ENCODE measurements around the gene POU3F4.

Gene POU3F4

GRCh38 chrX:83508006-83508405 lies at the start of gene POU3F4:
TSS of gene POU3F4 (plus strand) at chrX:83508290. CDS start at chrX:83508325, 35 bp downstream.
- Histone ChIP-seq H2AFZ (no peak within 1 kb of the TSS), H3K9me3 (ENCODE audit: control insufficient read depth, low read length) (no peaks in the 10 kb centered on the region), H3K36me3 (ENCODE audit: control insufficient read depth, insufficient read depth, low read length) (no peaks in the 10 kb centered on the region), H3K9ac (no peak within 1 kb of the TSS), H3K4me2 (ENCODE audit: low read length) (no peak within 1 kb of the TSS), H3K27me3 (ENCODE audit: control insufficient read depth, insufficient read depth, low read length) (peaks cover 4% of the 10 kb centered on the region), H3K4me1 (no peaks in the 10 kb centered on the region), H3K27ac (no peak within 1 kb of the TSS), H3K4me3 (ENCODE audit: low read depth, low read length) (no peak within 1 kb of the TSS), H3K79me2 (no peaks in the 10 kb centered on the region)
- no peak for TF ChIP-seq CTCF (IDR thresholded peaks at IDR 0.05)

- Histone ChIP-seq H3K4me1 (no peaks in the 10 kb centered on the region), H3K4me3 (ENCODE audit: low read depth, low read length) (no peak overlapping the region), H3K27me3 (ENCODE audit: control insufficient read depth, insufficient read depth, low read length) (no peaks in the 10 kb centered on the region), H3K36me3 (ENCODE audit: control insufficient read depth, insufficient read depth, low read length) (no peaks in the 10 kb centered on the region), H3K27ac (no peak overlapping the region), H3K4me2 (ENCODE audit: low read length) (no peak overlapping the region), H3K9me3 (ENCODE audit: control insufficient read depth, low read length) (no peaks in the 10 kb centered on the region), H3K9ac (no peak overlapping the region), H3K79me2 (no peaks in the 10 kb centered on the region), H2AFZ (no peak overlapping the region)
- TF ChIP-seq CTCF (IDR thresholded peaks at IDR 0.05): no peak
Measured at GRCh38 chrX:83469551-83469950, 38.5 kb upstream of the POU3F4 start.

GRCh38 chrX:83495898-83496297 lies 12.2 kb upstream of the POU3F4 start:
- no peak overlapping the region for H3K27ac ChIP-seq
- H3K4me1 ChIP-seq: no peaks in the 10 kb centered on the region
- H3K4me2 ChIP-seq (ENCODE audit: low read length): no peak overlapping the region
- H3K9ac ChIP-seq: no peak overlapping the region
- H3K9me3 ChIP-seq (ENCODE audit: control insufficient read depth, low read length): no peaks in the 10 kb centered on the region
- H3K27me3 ChIP-seq (ENCODE audit: control insufficient read depth, insufficient read depth, low read length): no peaks in the 10 kb centered on the region
- no peaks in the 10 kb centered on the region for H3K36me3 ChIP-seq (ENCODE audit: control insufficient read depth, insufficient read depth, low read length)
- no peaks in the 10 kb centered on the region for H3K79me2 ChIP-seq
- no peak overlapping the region for H3K4me3 ChIP-seq (ENCODE audit: low read depth, low read length)
- TF ChIP-seq CTCF (IDR thresholded peaks at IDR 0.05): no peak
- no peak overlapping the region for H2AFZ ChIP-seq

- no peaks in the 10 kb centered on the region for H3K79me2 ChIP-seq
- no peak overlapping the region for H3K4me2 ChIP-seq (ENCODE audit: low read length)
- no peak overlapping the region for H3K4me3 ChIP-seq (ENCODE audit: low read depth, low read length)
- no peak overlapping the region for H3K27ac ChIP-seq
- no peaks in the 10 kb centered on the region for H3K4me1 ChIP-seq
- no peak overlapping the region for H2AFZ ChIP-seq
- H3K9ac ChIP-seq: no peak overlapping the region
- H3K27me3 ChIP-seq (ENCODE audit: control insufficient read depth, insufficient read depth, low read length): peaks cover 4% of the 10 kb centered on the region
- no peaks in the 10 kb centered on the region for H3K9me3 ChIP-seq (ENCODE audit: control insufficient read depth, low read length)
- H3K36me3 ChIP-seq (ENCODE audit: control insufficient read depth, insufficient read depth, low read length): no peaks in the 10 kb centered on the region
- no peak for TF ChIP-seq CTCF (IDR thresholded peaks at IDR 0.05)
Measured at GRCh38 chrX:83501003-83501402, 7.1 kb upstream of the POU3F4 start.

GRCh38 chrX:83501530-83501929 lies 6.6 kb upstream of the POU3F4 start:
- Histone ChIP-seq H3K9ac (no peak overlapping the region), H3K36me3 (ENCODE audit: control insufficient read depth, insufficient read depth, low read length) (no peaks in the 10 kb centered on the region), H3K9me3 (ENCODE audit: control insufficient read depth, low read length) (no peaks in the 10 kb centered on the region), H3K27ac (no peak overlapping the region), H3K4me1 (no peaks in the 10 kb centered on the region), H3K27me3 (ENCODE audit: control insufficient read depth, insufficient read depth, low read length) (peaks cover 4% of the 10 kb centered on the region), H3K4me2 (ENCODE audit: low read length) (no peak overlapping the region), H2AFZ (no peak overlapping the region), H3K79me2 (no peaks in the 10 kb centered on the region), H3K4me3 (ENCODE audit: low read depth, low read length) (no peak overlapping the region)
- TF ChIP-seq CTCF (IDR thresholded peaks at IDR 0.05): no peak

Data from parathyroid adenoma (tissue), 2 donors.